ENCODE measurements around the gene EXOC3. TPM values are rescaled to one million over a fixed set of nuclear protein-coding genes. Genes with fewer than 3 reads are reported as not detected.

The EXOC3 gene
- total and polyA plus RNA-seq, 2 of the 8 experiments (the other 6 are each of a cell fraction or from before 2014, with no cell fraction given) = 14.4 to 30.0 TPM

- no peak for TF ChIP-seq EP300 (IDR thresholded peaks at IDR 0.05; ENCODE audit: borderline replicate concordance in 1 of 2, low read depth in 2 of 2, low read length in 2 of 2)
- no peak for TF ChIP-seq RBBP5 (IDR thresholded peaks at IDR 0.05; ENCODE audit: borderline replicate concordance, low read depth, low read length)
- TF ChIP-seq MAFK (IDR thresholded peaks at IDR 0.05; ENCODE audit: low read depth, low read length) = no peak
- TF ChIP-seq HDAC2 (IDR thresholded peaks at IDR 0.05; ENCODE audit: borderline replicate concordance in 1 of 2, low read depth in 2 of 2, low read length in 2 of 2) = no peak
- no peak for TF ChIP-seq NRF1 (IDR thresholded peaks at IDR 0.05; ENCODE audit: low read depth, low read length)
Observed at GRCh38 chr5:484556-484955, 41.6 kb downstream of the EXOC3 start (continued).
